ENCODE data around the gene TMEM132D.
"Not testable (repeated sequence)": the region's sequence is repeated elsewhere in the genome, so short reads cannot be mapped to it uniquely, and the experiment has no call there.

Gene TMEM132D

GRCh38 chr12:129067491-129067890, 836.3 kb downstream of the TMEM132D start:
- DNase-seq (ENCODE audit: low spot score), result no peak

GRCh38 chr12:129064209-129064855, 839.5 kb downstream of the TMEM132D start:
- no peak for DNase-seq (ENCODE audit: low spot score)

- DNase-seq (ENCODE audit: low spot score), result no peak
Measured at GRCh38 chr12:129063600-129063999, 840.2 kb downstream of the TMEM132D start.

- DNase-seq (ENCODE audit: low spot score), result no peak
Measured at GRCh38 chr12:129053232-129053631, 850.6 kb downstream of the TMEM132D start.

- no peak for DNase-seq (ENCODE audit: low spot score)
Measured at GRCh38 chr12:129052373-129052772, 851.5 kb downstream of the TMEM132D start.

GRCh38 chr12:129049917-129050316, 853.9 kb downstream of the TMEM132D start:
- DNase-seq (ENCODE audit: low spot score), result no peak

GRCh38 chr12:129043334-129043733, 860.5 kb downstream of the TMEM132D start:
- DNase-seq (ENCODE audit: low spot score), result not testable (repeated sequence)

- DNase-seq (ENCODE audit: low spot score), result no peak
Measured at GRCh38 chr12:129036135-129036534, 867.7 kb downstream of the TMEM132D start.

- DNase-seq (ENCODE audit: low spot score), result no peak
Measured at GRCh38 chr12:129034558-129035289, 869.1 kb downstream of the TMEM132D start.

GRCh38 chr12:129028844-129029243, 875.0 kb downstream of the TMEM132D start:
- no peak for DNase-seq (ENCODE audit: low spot score)

GRCh38 chr12:129025055-129025454, 878.8 kb downstream of the TMEM132D start:
- no peak for DNase-seq (ENCODE audit: low spot score)
